Measurements from ENCODE around the gene VPS51.

The VPS51 gene

DNA sequence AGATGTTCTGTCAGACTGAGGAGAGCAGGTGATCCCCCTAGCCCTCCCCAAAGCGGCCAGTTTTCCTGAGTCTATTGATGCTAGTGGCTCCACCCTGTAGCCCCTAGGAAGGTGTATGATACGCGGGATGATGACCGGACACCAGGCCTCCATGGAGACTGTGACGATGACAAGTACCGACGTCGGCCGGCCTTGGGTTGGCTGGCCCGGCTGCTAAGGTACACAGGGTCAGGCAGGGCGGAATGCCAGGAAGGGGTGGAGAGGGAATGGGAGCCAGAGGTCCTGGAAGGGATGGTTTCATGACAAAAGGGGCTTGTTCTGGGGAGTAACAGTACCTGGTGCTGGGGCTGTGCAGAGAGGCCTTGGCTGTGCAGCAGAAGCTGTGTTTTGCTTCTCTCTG lies 8.8 kb upstream of the VPS51 start:
- no peak for DNase-seq (ENCODE audit: low read depth)
- no peak overlapping the region for H3K4me3 ChIP-seq (ENCODE audit: low read depth, low read length)
- TF ChIP-seq MYC (IDR thresholded peaks at IDR 0.05; ENCODE audit: low read depth, low read length) = no peak
- TF ChIP-seq, protein P1, sequence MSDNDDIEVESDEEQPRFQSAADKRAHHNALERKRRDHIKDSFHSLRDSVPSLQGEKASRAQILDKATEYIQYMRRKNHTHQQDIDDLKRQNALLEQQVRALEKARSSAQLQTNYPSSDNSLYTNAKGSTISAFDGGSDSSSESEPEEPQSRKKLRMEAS (IDR thresholded peaks at IDR 0.05; ENCODE audit: low read depth, low read length) = no peak
- TF ChIP-seq CTCF (IDR thresholded peaks at IDR 0.05; ENCODE audit: low read depth, low read length) = no peak
- no peak for TF ChIP-seq POLR2A (IDR thresholded peaks at IDR 0.05; ENCODE audit: extremely low read depth, insufficient read length)

GRCh38 chr11:65087827-65088226 lies 8.2 kb upstream of the VPS51 start:
- no peak for DNase-seq (ENCODE audit: low read depth)

GRCh38 chr11:65089621-65090020 lies 6.4 kb upstream of the VPS51 start:
- TF ChIP-seq, protein P1 (IDR thresholded peaks at IDR 0.05; ENCODE audit: low read depth, low read length) = no peak
- TF ChIP-seq POLR2A (IDR thresholded peaks at IDR 0.05; ENCODE audit: extremely low read depth, insufficient read length) = no peak
- no peak for TF ChIP-seq MYC (IDR thresholded peaks at IDR 0.05; ENCODE audit: low read depth, low read length)
- TF ChIP-seq CTCF (IDR thresholded peaks at IDR 0.05; ENCODE audit: low read depth, low read length) = no peak
- no peak for DNase-seq (ENCODE audit: low read depth)
- no peak overlapping the region for H3K4me3 ChIP-seq (ENCODE audit: low read depth, low read length)

More at GRCh38 chr11:65087827-65088226, 8.2 kb upstream of the VPS51 start:
- no peak for TF ChIP-seq POLR2A (IDR thresholded peaks at IDR 0.05; ENCODE audit: extremely low read depth, insufficient read length)
- no peak for TF ChIP-seq CTCF (IDR thresholded peaks at IDR 0.05; ENCODE audit: low read depth, low read length)
- TF ChIP-seq MYC (IDR thresholded peaks at IDR 0.05; ENCODE audit: low read depth, low read length) = no peak
- TF ChIP-seq, protein P1 (IDR thresholded peaks at IDR 0.05; ENCODE audit: low read depth, low read length) = no peak
- no peak overlapping the region for H3K4me3 ChIP-seq (ENCODE audit: low read depth, low read length)

DNA sequence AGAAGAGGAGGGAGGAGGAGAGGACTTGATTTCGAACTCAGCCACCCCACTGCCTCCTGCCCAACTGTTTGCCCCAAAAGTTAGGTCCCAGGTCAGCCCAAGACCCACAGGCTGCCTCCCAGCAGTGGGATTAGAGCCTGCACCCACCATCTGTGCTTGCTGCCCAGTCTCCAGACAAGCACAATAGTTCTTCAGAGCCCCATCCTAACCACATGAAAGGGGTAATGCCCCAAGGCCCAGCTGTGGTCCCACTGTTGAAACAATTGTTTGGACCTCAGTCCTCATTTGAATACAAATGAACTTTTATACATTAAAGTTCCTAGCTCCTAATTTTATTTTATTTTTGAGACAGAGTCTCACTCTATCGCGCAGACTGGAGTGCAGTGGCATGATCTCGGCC lies 5.4 kb upstream of the VPS51 start:
- TF ChIP-seq CTCF (IDR thresholded peaks at IDR 0.05; ENCODE audit: low read depth, low read length) = no peak
- TF ChIP-seq MYC (IDR thresholded peaks at IDR 0.05; ENCODE audit: low read depth, low read length) = no peak
- TF ChIP-seq POLR2A (IDR thresholded peaks at IDR 0.05; ENCODE audit: extremely low read depth, insufficient read length) = no peak
- TF ChIP-seq, protein P1 (IDR thresholded peaks at IDR 0.05; ENCODE audit: low read depth, low read length) = no peak
- DNase-seq (ENCODE audit: low read depth) = no peak
- H3K4me3 ChIP-seq (ENCODE audit: low read depth, low read length) = no peak overlapping the region

- no peak for DNase-seq (ENCODE audit: low read depth)
- H3K4me3 ChIP-seq (ENCODE audit: low read depth, low read length) = peak overlapping the region; percentile 92
- TF ChIP-seq, protein P1 (IDR thresholded peaks at IDR 0.05; ENCODE audit: low read depth, low read length) = no peak
- TF ChIP-seq MYC (IDR thresholded peaks at IDR 0.05; ENCODE audit: low read depth, low read length) = no peak
- TF ChIP-seq POLR2A (IDR thresholded peaks at IDR 0.05; ENCODE audit: extremely low read depth, insufficient read length) = no peak
- TF ChIP-seq CTCF (IDR thresholded peaks at IDR 0.05; ENCODE audit: low read depth, low read length) = no peak
These were observed 587 bp upstream of the VPS51 start for GRCh38 chr11:65095427-65095826.

DNA sequence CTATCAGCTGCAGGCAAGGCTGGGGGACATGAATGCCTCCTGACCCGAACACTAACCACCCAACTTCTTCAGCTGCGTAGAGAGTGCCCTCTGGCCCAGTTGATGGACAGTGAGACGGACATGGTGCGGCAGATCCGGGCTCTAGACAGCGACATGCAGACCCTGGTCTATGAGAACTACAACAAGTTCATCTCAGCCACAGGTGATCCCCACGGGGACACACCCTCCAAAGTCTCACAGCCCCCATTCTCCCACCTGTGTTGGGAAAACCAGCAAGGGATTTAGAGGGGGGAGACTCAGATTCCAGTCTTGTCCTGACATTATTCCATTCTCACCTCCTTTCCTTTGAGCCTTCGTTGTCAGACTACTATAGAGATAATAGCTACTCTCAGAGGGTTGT lies 912 bp downstream of the VPS51 start:
- peak overlapping the region; percentile 92 for H3K4me3 ChIP-seq (ENCODE audit: low read depth, low read length)
- DNase-seq (ENCODE audit: low read depth) = no peak
- TF ChIP-seq POLR2A (IDR thresholded peaks at IDR 0.05; ENCODE audit: extremely low read depth, insufficient read length) (no peak), MYC (IDR thresholded peaks at IDR 0.05; ENCODE audit: low read depth, low read length) (no peak), CTCF (IDR thresholded peaks at IDR 0.05; ENCODE audit: low read depth, low read length) (no peak)
- TF ChIP-seq, protein P1 (IDR thresholded peaks at IDR 0.05; ENCODE audit: low read depth, low read length) = no peak

All from NB4 (cell line).